ENCODE measurements around the gene BCL2L13. TPM values are rescaled to one million over a fixed set of nuclear protein-coding genes. Genes with fewer than 3 reads are reported as not detected.

BCL2L13 gene
- total RNA-seq, 1 donor from 2014 or later: 69.0 TPM

GRCh38 chr22:17767233-17768065, 128.9 kb downstream of the BCL2L13 start:
- H3K4me1 ChIP-seq (ENCODE audit: insufficient read depth, low read length): peaks cover 9% of the 10 kb centered on the region
- peaks cover 3% of the 10 kb centered on the region for H3K27me3 Mint-ChIP-seq (ENCODE audit: low read depth, unreplicated experiment)
- no peak overlapping the region for H3K4me3 ChIP-seq (ENCODE audit: insufficient read depth, low read depth, low read length)
- peaks cover 62% of the 10 kb centered on the region for H3K79me2 ChIP-seq (ENCODE audit: insufficient read depth, low read length)
- FAIRE-seq (no peak), DNase-seq (ENCODE audit: low read depth) (no peak)
- no peak overlapping the region for H3K4me3 Mint-ChIP-seq (ENCODE audit: unreplicated experiment)
- TF ChIP-seq EZH2 (IDR thresholded peaks at IDR 0.05; ENCODE audit: insufficient read depth, low read length): no peak
- TF ChIP-seq, protein P1, sequence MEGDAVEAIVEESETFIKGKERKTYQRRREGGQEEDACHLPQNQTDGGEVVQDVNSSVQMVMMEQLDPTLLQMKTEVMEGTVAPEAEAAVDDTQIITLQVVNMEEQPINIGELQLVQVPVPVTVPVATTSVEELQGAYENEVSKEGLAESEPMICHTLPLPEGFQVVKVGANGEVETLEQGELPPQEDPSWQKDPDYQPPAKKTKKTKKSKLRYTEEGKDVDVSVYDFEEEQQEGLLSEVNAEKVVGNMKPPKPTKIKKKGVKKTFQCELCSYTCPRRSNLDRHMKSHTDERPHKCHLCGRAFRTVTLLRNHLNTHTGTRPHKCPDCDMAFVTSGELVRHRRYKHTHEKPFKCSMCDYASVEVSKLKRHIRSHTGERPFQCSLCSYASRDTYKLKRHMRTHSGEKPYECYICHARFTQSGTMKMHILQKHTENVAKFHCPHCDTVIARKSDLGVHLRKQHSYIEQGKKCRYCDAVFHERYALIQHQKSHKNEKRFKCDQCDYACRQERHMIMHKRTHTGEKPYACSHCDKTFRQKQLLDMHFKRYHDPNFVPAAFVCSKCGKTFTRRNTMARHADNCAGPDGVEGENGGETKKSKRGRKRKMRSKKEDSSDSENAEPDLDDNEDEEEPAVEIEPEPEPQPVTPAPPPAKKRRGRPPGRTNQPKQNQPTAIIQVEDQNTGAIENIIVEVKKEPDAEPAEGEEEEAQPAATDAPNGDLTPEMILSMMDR (IDR thresholded peaks at IDR 0.05; ENCODE audit: insufficient read depth, low read depth, low read length): no peak
- no peak overlapping the region for H2AFZ ChIP-seq (ENCODE audit: low read depth, low read length)
- H3K27ac ChIP-seq (ENCODE audit: low read depth, low read length): no peak overlapping the region
- peaks cover 3% of the 10 kb centered on the region for H3K36me3 Mint-ChIP-seq (ENCODE audit: low read depth, unreplicated experiment)
- H3K4me2 ChIP-seq (ENCODE audit: low read length): no peak overlapping the region
- H3K27me3 ChIP-seq (ENCODE audit: insufficient read depth, low read length): no peaks in the 10 kb centered on the region
- H3K9ac ChIP-seq (ENCODE audit: low read length): no peak overlapping the region
- H3K36me3 ChIP-seq (ENCODE audit: insufficient read depth, low read length): no peaks in the 10 kb centered on the region
- no peak overlapping the region for H3K27ac Mint-ChIP-seq (ENCODE audit: unreplicated experiment)
- H3K9me3 ChIP-seq (ENCODE audit: insufficient read depth, low read depth, low read length): no peaks in the 10 kb centered on the region
- H3K9me3 Mint-ChIP-seq (ENCODE audit: unreplicated experiment): no peaks in the 10 kb centered on the region
- peaks cover 1% of the 10 kb centered on the region for H3K4me1 Mint-ChIP-seq (ENCODE audit: low read depth, unreplicated experiment)
- H4K20me1 ChIP-seq (ENCODE audit: insufficient read depth, low read length): peaks cover 66% of the 10 kb centered on the region

DNA sequence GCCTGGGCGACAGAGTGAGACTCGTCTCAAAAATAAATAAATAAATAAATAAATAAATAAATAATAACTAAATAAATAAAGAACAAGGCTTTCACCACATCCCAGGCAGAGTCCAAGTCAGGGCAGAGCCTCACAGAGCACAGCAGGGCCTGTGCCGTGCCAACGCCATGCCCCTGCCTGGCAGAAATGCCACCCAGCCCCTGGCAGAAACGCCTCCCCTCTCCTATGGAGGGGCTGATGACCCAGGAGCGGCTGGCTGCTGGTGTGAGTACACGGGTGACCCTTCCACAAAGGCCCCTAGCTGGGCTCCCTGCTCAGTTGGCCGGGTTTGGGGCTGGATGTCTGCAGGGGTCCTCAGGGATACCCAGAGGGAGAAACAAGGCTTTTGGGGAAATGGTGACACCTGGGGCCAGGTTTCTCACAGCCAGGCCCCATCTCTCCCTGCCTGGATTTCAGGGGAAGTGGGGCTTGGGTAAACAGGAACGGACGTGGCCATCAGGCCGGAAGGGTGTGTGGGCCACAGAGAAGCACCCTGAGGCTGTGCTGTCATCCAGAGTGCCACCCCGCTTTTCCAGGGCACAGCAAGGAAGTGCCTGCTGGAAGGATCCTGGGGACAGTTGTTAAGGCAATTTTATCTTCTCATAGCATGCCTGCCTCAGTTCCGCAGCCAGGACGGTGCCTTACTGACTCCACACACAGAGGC, 130.6 kb downstream of the BCL2L13 start:
- Histone ChIP-seq H3K4me1 (ENCODE audit: insufficient read depth, low read length) (peaks cover 22% of the 10 kb centered on the region), H3K4me2 (ENCODE audit: low read length) (no peak overlapping the region), H3K36me3 (ENCODE audit: insufficient read depth, low read length) (no peaks in the 10 kb centered on the region), H3K79me2 (ENCODE audit: insufficient read depth, low read length) (peaks cover 66% of the 10 kb centered on the region), H4K20me1 (ENCODE audit: insufficient read depth, low read length) (peaks cover 70% of the 10 kb centered on the region), H3K9ac (ENCODE audit: low read length) (no peak overlapping the region), H3K27me3 (ENCODE audit: insufficient read depth, low read length) (no peaks in the 10 kb centered on the region), H3K4me3 (ENCODE audit: insufficient read depth, low read depth, low read length) (no peak overlapping the region), H3K9me3 (ENCODE audit: insufficient read depth, low read depth, low read length) (no peaks in the 10 kb centered on the region), H2AFZ (ENCODE audit: low read depth, low read length) (no peak overlapping the region), H3K27ac (ENCODE audit: low read depth, low read length) (no peak overlapping the region)
- no peaks in the 10 kb centered on the region for H3K9me3 Mint-ChIP-seq (ENCODE audit: unreplicated experiment)
- H3K4me1 Mint-ChIP-seq (ENCODE audit: low read depth, unreplicated experiment): peaks cover 10% of the 10 kb centered on the region
- TF ChIP-seq, protein P1 (IDR thresholded peaks at IDR 0.05; ENCODE audit: insufficient read depth, low read depth, low read length): no peak
- no peak for TF ChIP-seq EZH2 (IDR thresholded peaks at IDR 0.05; ENCODE audit: insufficient read depth, low read length)
- H3K27me3 Mint-ChIP-seq (ENCODE audit: low read depth, unreplicated experiment): peaks cover 3% of the 10 kb centered on the region
- no peak overlapping the region for H3K27ac Mint-ChIP-seq (ENCODE audit: unreplicated experiment)
- H3K4me3 Mint-ChIP-seq (ENCODE audit: unreplicated experiment): no peak overlapping the region
- no peak for DNase-seq (ENCODE audit: low read depth)
- no peak for FAIRE-seq
- H3K36me3 Mint-ChIP-seq (ENCODE audit: low read depth, unreplicated experiment): peaks cover 3% of the 10 kb centered on the region
